Measurements from ENCODE around the gene SERPINA5.
"Not testable (repeated sequence)": the region's sequence is repeated elsewhere in the genome, so short reads cannot be mapped to it uniquely, and the experiment has no call there.

Gene SERPINA5

DNA sequence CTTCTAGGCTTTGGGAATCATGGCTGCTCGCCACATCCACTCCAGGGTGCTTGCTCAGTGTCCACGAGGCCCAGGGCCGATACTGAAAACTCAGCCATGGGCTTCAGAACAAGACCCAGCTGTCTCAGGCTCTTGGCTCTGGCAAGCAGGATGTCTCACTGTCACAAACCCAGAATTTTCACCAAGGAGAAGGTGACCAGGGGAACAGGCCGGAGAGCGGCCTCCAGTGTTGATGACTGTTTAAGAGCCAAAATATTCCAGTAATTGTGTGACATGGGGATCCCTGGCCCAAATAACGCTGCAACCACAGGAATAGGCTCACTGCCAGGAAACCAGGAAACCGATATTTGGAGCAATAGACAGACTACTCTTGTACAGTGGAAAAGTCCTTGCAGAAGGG, 9.8 kb upstream of the SERPINA5 start:
- Histone ChIP-seq H3K9me3 (ENCODE audit: insufficient read depth, low read length) (no peaks in the 10 kb centered on the region), H3K9ac (ENCODE audit: insufficient read length, low read depth) (no peak overlapping the region), H3K4me3 (ENCODE audit: insufficient read length, low read depth) (no peak overlapping the region), H3K36me3 (ENCODE audit: insufficient read depth, insufficient read length, low read length) (no peaks in the 10 kb centered on the region), H3K4me1 (ENCODE audit: insufficient read depth, insufficient read length) (no peaks in the 10 kb centered on the region), H3K27me3 (ENCODE audit: insufficient read depth, insufficient read length) (no peaks in the 10 kb centered on the region)
- DNase-seq (ENCODE audit: low read depth, low spot score), result no peak
- TF ChIP-seq SUZ12 (IDR thresholded peaks at IDR 0.05; ENCODE audit: extremely low read depth, insufficient read depth, insufficient read length) (no peak), YY1 (IDR thresholded peaks at IDR 0.05; ENCODE audit: insufficient read depth, insufficient read length) (no peak), ZNF274 (IDR thresholded peaks at IDR 0.05; ENCODE audit: low read depth, low read length) (no peak)

DNA sequence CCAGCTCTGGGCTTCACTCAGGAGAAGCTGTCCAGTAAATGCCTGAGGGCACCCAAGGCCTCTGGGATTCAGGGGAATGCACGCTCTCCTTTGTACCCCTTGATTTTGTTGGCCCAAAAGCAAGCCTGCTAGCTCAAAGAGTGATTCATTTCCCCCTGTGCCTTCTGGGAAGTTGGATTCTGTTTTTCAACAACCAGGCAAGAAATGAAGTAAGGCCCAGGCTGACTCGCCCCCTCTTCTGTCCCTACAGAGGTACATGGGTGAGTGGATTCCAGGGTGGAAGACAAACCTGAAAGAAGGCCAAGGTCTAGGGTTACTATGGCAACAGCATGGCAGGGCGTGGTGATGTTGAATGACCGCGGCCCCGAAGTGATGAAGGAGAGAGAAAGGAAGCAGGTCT, 9.3 kb upstream of the SERPINA5 start:
- DNase-seq (ENCODE audit: low read depth, low spot score), result no peak
- no peak overlapping the region for H3K9ac ChIP-seq (ENCODE audit: insufficient read length, low read depth)
- H3K9me3 ChIP-seq (ENCODE audit: insufficient read depth, low read length), result no peaks in the 10 kb centered on the region
- no peak for TF ChIP-seq SUZ12 (IDR thresholded peaks at IDR 0.05; ENCODE audit: extremely low read depth, insufficient read depth, insufficient read length)
- no peak for TF ChIP-seq YY1 (IDR thresholded peaks at IDR 0.05; ENCODE audit: insufficient read depth, insufficient read length)
- TF ChIP-seq ZNF274 (IDR thresholded peaks at IDR 0.05; ENCODE audit: low read depth, low read length), result no peak
- H3K4me3 ChIP-seq (ENCODE audit: insufficient read length, low read depth), result no peak overlapping the region
- H3K27me3 ChIP-seq (ENCODE audit: insufficient read depth, insufficient read length), result no peaks in the 10 kb centered on the region
- no peaks in the 10 kb centered on the region for H3K4me1 ChIP-seq (ENCODE audit: insufficient read depth, insufficient read length)
- H3K36me3 ChIP-seq (ENCODE audit: insufficient read depth, insufficient read length, low read length), result no peaks in the 10 kb centered on the region

DNA sequence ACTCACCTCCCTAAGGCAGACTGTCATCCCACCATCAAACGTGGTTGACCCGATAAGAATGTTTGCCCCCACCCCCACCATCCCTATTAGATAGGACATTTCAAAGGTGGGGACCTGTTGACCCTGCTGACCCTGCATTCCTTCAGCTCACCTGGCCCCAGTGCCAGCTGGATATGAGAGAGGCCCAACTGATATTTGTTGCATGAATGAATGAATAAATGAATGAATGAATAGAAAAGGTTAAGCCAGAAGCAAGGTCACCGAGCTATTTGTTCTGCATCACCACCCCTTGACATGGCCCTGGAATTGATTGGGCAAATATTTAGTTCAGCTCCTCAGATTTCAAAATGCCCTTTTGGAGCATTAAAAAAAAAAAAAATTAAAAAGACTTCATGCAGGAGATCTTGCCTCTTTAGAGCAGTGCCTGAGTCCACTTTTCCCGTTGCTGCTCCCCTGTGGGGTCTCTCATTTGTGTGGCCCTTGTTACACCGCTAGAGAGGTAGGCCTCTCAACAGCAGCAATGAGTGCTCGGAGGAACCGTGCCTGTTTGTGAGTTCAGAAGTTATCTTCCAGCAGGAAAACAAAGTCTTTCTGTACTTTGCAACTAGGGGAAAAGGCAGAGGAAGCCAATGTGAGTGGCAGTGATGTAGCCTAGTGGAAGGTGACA, 8.5 kb upstream of the SERPINA5 start:
- Histone ChIP-seq H3K36me3 (ENCODE audit: insufficient read depth, insufficient read length, low read length) (no peaks in the 10 kb centered on the region), H3K4me1 (ENCODE audit: insufficient read depth, insufficient read length) (no peaks in the 10 kb centered on the region), H3K9me3 (ENCODE audit: insufficient read depth, low read length) (no peaks in the 10 kb centered on the region), H3K27me3 (ENCODE audit: insufficient read depth, insufficient read length) (no peaks in the 10 kb centered on the region), H3K9ac (ENCODE audit: insufficient read length, low read depth) (no peak overlapping the region), H3K4me3 (ENCODE audit: insufficient read length, low read depth) (no peak overlapping the region)
- TF ChIP-seq SUZ12 (IDR thresholded peaks at IDR 0.05; ENCODE audit: extremely low read depth, insufficient read depth, insufficient read length) (no peak), ZNF274 (IDR thresholded peaks at IDR 0.05; ENCODE audit: low read depth, low read length) (no peak), YY1 (IDR thresholded peaks at IDR 0.05; ENCODE audit: insufficient read depth, insufficient read length) (no peak)
- DNase-seq (ENCODE audit: low read depth, low spot score), result no peak

DNA sequence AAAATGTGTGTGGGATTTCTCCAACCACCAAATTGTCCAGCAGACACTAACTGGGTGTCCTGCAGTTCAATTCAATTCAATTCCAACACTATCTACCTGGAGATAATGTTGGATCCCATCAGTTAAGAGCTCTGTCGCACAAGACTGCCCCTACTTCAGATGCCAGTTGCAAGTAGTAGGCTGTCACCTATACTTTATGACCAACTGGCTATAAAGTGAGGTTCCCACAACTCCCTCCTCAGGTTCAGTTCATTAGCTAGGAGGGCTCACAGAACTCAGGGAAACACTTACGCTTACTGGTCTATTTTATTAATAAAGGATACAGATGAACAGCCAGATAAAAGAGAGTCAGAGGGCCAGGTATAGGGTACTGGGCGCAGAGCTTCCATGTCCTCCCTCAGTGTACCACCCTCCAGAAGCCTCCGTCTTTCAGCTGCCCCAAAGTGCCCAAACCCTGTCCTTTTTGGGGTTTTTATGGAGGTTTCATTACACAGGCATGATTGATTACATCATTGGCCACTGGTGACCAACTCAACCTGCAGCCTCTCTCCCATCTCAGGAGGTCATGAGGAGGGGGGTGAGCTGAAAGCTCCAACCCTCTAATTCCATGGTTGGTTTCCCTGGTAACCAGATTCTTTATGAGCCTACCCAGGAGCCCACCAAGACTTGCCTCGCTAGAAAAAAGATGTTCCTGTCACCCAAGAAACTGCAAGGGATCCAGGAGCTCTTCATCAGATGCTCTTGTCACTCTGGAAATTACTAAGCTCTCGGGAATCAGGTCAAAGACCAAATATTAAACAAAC, 7.5 kb upstream of the SERPINA5 start:
- Histone ChIP-seq H3K9me3 (ENCODE audit: insufficient read depth, low read length) (no peaks in the 10 kb centered on the region), H3K27me3 (ENCODE audit: insufficient read depth, insufficient read length) (no peaks in the 10 kb centered on the region), H3K4me1 (ENCODE audit: insufficient read depth, insufficient read length) (no peaks in the 10 kb centered on the region), H3K36me3 (ENCODE audit: insufficient read depth, insufficient read length, low read length) (no peaks in the 10 kb centered on the region), H3K4me3 (ENCODE audit: insufficient read length, low read depth) (no peak overlapping the region), H3K9ac (ENCODE audit: insufficient read length, low read depth) (no peak overlapping the region)
- no peak for DNase-seq (ENCODE audit: low read depth, low spot score)
- no peak for TF ChIP-seq SUZ12 (IDR thresholded peaks at IDR 0.05; ENCODE audit: extremely low read depth, insufficient read depth, insufficient read length)
- no peak for TF ChIP-seq ZNF274 (IDR thresholded peaks at IDR 0.05; ENCODE audit: low read depth, low read length)
- no peak for TF ChIP-seq YY1 (IDR thresholded peaks at IDR 0.05; ENCODE audit: insufficient read depth, insufficient read length)

DNA sequence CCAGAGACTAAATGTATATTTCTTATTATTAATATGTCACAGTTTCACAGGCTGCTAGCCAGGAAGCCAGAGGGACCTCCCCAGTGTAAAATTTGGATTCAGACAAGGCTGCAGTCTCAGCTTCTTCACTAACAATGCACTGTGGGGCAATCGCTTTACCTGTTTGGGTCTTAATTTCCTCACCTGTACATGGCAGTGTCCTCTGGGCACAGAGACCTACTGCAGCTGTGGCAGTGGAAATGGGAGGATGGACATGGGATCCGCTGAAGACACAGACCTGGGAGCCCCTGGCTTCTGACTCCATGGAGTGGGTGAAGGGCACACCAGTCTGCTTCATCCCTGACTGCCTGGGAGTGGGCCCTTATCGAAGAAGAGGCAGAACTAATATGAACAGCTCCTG, 6.9 kb upstream of the SERPINA5 start:
- Histone ChIP-seq H3K36me3 (ENCODE audit: insufficient read depth, insufficient read length, low read length) (no peaks in the 10 kb centered on the region), H3K4me3 (ENCODE audit: insufficient read length, low read depth) (no peak overlapping the region), H3K27me3 (ENCODE audit: insufficient read depth, insufficient read length) (no peaks in the 10 kb centered on the region), H3K9me3 (ENCODE audit: insufficient read depth, low read length) (no peaks in the 10 kb centered on the region), H3K9ac (ENCODE audit: insufficient read length, low read depth) (no peak overlapping the region), H3K4me1 (ENCODE audit: insufficient read depth, insufficient read length) (no peaks in the 10 kb centered on the region)
- TF ChIP-seq ZNF274 (IDR thresholded peaks at IDR 0.05; ENCODE audit: low read depth, low read length), result no peak
- no peak for TF ChIP-seq YY1 (IDR thresholded peaks at IDR 0.05; ENCODE audit: insufficient read depth, insufficient read length)
- no peak for TF ChIP-seq SUZ12 (IDR thresholded peaks at IDR 0.05; ENCODE audit: extremely low read depth, insufficient read depth, insufficient read length)
- DNase-seq (ENCODE audit: low read depth, low spot score), result no peak

DNA sequence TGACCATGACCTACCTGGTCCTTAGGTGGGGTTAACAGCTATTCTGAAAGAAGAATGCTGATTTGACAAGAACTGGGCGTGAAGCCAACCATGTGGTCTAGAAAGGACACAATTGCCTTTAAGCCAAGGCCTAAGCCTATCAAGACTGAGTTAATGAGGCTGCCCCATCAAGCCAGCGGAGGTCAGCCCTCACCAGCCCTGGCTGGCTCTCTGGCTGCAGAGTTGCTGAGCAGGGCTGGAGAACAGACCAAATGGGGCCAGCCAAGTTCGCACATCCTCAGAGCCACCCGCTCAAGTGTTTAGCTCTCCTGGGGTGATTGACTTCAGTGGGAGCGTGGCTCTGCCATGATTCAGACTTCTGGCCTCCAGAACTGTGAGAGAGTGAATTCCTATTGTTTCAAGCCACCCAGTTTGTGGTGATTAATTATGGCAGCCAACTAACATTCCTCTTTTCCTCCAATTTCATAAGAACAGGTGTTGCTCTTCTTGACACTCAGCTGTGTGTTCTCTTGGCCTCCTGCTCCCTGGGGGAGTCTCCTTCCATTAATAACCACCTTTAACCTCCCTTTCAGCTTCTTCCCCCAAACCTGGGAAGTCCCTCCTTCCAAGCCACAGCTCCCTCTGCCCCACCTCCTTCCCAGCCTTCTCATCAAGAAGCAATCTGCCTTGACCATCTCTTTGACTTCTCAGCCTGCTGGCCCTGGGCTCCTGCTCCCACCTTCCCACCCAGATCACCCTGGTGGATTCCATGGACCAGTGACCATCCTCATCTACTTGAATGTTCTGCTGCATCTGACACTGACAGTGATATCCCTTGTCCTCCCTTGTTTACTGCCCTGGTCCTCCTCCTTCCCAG, 5.3 kb upstream of the SERPINA5 start:
- H3K4me1 ChIP-seq (ENCODE audit: insufficient read depth, insufficient read length), result no peaks in the 10 kb centered on the region
- H3K9ac ChIP-seq (ENCODE audit: insufficient read length, low read depth), result no peak overlapping the region
- no peaks in the 10 kb centered on the region for H3K36me3 ChIP-seq (ENCODE audit: insufficient read depth, insufficient read length, low read length)
- no peaks in the 10 kb centered on the region for H3K9me3 ChIP-seq (ENCODE audit: insufficient read depth, low read length)
- no peak overlapping the region for H3K4me3 ChIP-seq (ENCODE audit: insufficient read length, low read depth)
- H3K27me3 ChIP-seq (ENCODE audit: insufficient read depth, insufficient read length), result no peaks in the 10 kb centered on the region
- TF ChIP-seq ZNF274 (IDR thresholded peaks at IDR 0.05; ENCODE audit: low read depth, low read length) (no peak), YY1 (IDR thresholded peaks at IDR 0.05; ENCODE audit: insufficient read depth, insufficient read length) (no peak), SUZ12 (IDR thresholded peaks at IDR 0.05; ENCODE audit: extremely low read depth, insufficient read depth, insufficient read length) (no peak)
- DNase-seq (ENCODE audit: low read depth, low spot score), result no peak

DNA sequence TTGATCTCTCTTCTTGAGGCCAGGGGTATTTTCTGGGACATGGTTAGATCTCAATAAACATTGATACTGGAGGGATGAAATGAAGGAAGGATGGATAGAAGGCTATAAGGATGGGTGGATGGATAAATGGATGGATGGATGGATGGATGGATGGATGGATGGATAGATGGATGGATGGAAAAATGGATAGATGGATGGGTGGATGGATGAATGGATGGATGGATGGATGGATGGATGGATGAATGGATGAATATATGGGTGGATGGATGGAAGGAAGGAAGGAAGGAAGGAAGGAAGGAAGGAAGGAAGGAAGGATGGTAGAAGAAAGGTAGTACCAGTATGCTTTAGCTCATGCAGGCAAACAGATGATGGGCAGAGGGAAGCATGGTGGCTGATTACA, 3.8 kb upstream of the SERPINA5 start:
- not testable (repeated sequence) for H3K9ac ChIP-seq (ENCODE audit: insufficient read length, low read depth); H3K4me3 ChIP-seq (ENCODE audit: insufficient read length, low read depth); H3K36me3 ChIP-seq (ENCODE audit: insufficient read depth, insufficient read length, low read length); DNase-seq (ENCODE audit: low read depth, low spot score); H3K4me1 ChIP-seq (ENCODE audit: insufficient read depth, insufficient read length); H3K9me3 ChIP-seq (ENCODE audit: insufficient read depth, low read length); H3K27me3 ChIP-seq (ENCODE audit: insufficient read depth, insufficient read length)
